Measurements from ENCODE around the gene PLA2G4A. TPM values are rescaled to one million over a fixed set of nuclear protein-coding genes. Genes with fewer than 3 reads are reported as not detected.

PLA2G4A gene
- total RNA-seq, 1 donor from 2014 or later, result 2.8 TPM

DNA sequence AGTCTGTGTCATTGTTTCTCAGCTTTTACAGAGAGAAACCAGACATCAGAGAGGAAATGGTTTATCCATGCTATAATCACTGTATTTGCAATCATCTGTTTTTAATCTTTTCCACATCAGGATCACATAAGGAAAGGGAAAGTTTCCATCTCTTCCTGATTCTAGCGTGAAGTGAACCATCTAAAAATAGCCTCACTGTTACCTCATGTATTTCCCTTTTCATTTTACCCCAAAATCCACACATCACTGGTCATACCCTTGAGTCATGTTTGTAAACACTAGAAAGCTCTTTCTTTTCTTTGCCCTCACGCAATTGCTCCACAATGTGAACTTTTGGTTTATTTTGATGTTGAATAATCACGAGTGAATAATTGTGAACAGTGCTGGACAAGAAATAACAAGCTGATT lies 146.0 kb downstream of the PLA2G4A start:
- Mint-ChIP-seq H3K9me3 (no peaks in the 10 kb centered on the region), H3K4me3 (no peak overlapping the region), H3K4me1 (ENCODE audit: unreplicated experiment) (peaks cover 20% of the 10 kb centered on the region), H3K27me3 (no peaks in the 10 kb centered on the region), H3K27ac (no peak overlapping the region), H3K36me3 (no peaks in the 10 kb centered on the region)
- DNase-seq (ENCODE audit: extremely low spot score, unreplicated experiment), result no peak
- TF ChIP-seq, protein P1, sequence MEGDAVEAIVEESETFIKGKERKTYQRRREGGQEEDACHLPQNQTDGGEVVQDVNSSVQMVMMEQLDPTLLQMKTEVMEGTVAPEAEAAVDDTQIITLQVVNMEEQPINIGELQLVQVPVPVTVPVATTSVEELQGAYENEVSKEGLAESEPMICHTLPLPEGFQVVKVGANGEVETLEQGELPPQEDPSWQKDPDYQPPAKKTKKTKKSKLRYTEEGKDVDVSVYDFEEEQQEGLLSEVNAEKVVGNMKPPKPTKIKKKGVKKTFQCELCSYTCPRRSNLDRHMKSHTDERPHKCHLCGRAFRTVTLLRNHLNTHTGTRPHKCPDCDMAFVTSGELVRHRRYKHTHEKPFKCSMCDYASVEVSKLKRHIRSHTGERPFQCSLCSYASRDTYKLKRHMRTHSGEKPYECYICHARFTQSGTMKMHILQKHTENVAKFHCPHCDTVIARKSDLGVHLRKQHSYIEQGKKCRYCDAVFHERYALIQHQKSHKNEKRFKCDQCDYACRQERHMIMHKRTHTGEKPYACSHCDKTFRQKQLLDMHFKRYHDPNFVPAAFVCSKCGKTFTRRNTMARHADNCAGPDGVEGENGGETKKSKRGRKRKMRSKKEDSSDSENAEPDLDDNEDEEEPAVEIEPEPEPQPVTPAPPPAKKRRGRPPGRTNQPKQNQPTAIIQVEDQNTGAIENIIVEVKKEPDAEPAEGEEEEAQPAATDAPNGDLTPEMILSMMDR (conservative IDR thresholded peaks at IDR 0.05), result no peak

DNA sequence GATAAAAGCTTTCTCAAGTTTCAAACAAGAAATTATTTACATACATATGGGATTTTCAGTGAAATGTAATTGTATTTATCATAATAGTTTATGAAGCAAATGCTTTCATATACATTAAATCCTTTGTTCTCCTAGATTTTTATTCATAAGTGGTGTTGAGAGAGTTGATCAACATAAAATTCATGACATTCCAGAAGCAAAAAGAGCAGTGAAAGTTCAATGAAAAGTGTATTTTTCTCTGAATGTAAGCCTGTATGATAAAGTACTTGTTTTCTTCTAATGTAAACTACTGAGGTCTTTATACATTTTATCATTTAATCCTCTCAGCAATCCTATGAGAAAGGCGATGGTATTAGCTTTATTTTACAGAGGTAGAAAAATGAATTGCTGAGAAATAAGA lies 146.5 kb downstream of the PLA2G4A start:
- H3K4me3 Mint-ChIP-seq, result no peak overlapping the region
- H3K9me3 Mint-ChIP-seq, result peaks cover 3% of the 10 kb centered on the region
- DNase-seq (ENCODE audit: extremely low spot score, unreplicated experiment), result no peak
- H3K27me3 Mint-ChIP-seq, result no peaks in the 10 kb centered on the region
- H3K27ac Mint-ChIP-seq, result no peak overlapping the region
- peaks cover 3% of the 10 kb centered on the region for H3K36me3 Mint-ChIP-seq
- TF ChIP-seq, protein P1 (conservative IDR thresholded peaks at IDR 0.05), result no peak
- H3K4me1 Mint-ChIP-seq (ENCODE audit: unreplicated experiment), result peaks cover 20% of the 10 kb centered on the region

DNA sequence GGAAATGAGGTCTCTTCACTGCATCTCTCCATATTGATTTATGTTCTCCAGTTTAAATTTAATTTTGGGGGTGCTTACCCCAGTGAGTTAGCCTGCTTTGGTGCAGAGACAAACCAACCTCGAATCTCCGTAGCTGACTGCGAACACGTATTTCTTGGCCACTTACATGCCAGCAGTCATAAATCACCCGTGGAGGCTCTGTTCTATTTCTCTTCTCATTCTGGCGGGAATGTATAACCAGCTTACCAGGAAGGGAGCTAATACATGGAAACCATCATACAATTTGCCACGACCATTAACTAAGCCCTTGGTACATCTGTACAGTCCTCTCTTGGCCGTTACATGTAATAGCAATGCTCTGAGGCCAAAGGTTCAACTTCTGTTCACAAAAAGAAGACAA lies 148.0 kb downstream of the PLA2G4A start:
- peaks cover 4% of the 10 kb centered on the region for H3K36me3 Mint-ChIP-seq
- H3K4me1 Mint-ChIP-seq (ENCODE audit: unreplicated experiment), result peaks cover 20% of the 10 kb centered on the region
- H3K4me3 Mint-ChIP-seq, result no peak overlapping the region
- H3K27me3 Mint-ChIP-seq, result no peaks in the 10 kb centered on the region
- TF ChIP-seq, protein P1 (conservative IDR thresholded peaks at IDR 0.05), result no peak
- DNase-seq (ENCODE audit: extremely low spot score, unreplicated experiment), result no peak
- H3K9me3 Mint-ChIP-seq, result peaks cover 4% of the 10 kb centered on the region
- H3K27ac Mint-ChIP-seq, result no peak overlapping the region

DNA sequence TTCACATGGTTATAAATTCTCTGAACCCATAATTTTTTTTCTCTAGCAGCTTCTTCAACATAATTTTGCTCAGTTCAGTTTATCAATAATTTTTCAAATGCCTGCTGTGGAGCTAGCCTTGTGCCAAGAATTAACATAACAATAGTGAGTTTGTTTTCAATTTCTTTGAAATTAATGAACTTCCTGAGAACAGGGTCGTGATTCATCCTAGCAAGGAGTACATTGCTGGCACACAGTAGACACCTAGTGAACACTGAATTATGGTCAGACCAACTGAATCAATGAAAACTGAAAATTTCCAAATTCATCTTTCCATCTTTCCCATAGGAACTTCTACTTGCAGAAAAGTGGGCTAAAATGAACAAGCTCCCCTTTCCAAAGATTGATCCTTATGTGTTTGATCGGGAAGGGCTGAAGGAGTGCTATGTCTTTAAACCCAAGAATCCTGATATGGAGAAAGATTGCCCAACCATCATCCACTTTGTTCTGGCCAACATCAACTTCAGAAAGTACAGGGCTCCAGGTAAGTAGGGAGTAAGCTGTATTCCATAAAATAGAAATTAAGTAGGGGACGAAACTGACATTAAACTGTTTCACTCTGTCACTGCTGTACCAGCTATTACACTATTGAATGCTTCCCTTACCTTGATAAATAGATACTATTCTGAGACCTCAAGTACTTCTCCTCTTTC lies 148.7 kb downstream of the PLA2G4A start:
- H3K36me3 Mint-ChIP-seq, result peaks cover 4% of the 10 kb centered on the region
- no peak overlapping the region for H3K4me3 Mint-ChIP-seq
- no peak overlapping the region for H3K27ac Mint-ChIP-seq
- no peaks in the 10 kb centered on the region for H3K27me3 Mint-ChIP-seq
- H3K9me3 Mint-ChIP-seq, result peaks cover 4% of the 10 kb centered on the region
- TF ChIP-seq, protein P1 (conservative IDR thresholded peaks at IDR 0.05), result no peak
- DNase-seq (ENCODE audit: extremely low spot score, unreplicated experiment), result no peak
- H3K4me1 Mint-ChIP-seq (ENCODE audit: unreplicated experiment), result peaks cover 20% of the 10 kb centered on the region

DNA sequence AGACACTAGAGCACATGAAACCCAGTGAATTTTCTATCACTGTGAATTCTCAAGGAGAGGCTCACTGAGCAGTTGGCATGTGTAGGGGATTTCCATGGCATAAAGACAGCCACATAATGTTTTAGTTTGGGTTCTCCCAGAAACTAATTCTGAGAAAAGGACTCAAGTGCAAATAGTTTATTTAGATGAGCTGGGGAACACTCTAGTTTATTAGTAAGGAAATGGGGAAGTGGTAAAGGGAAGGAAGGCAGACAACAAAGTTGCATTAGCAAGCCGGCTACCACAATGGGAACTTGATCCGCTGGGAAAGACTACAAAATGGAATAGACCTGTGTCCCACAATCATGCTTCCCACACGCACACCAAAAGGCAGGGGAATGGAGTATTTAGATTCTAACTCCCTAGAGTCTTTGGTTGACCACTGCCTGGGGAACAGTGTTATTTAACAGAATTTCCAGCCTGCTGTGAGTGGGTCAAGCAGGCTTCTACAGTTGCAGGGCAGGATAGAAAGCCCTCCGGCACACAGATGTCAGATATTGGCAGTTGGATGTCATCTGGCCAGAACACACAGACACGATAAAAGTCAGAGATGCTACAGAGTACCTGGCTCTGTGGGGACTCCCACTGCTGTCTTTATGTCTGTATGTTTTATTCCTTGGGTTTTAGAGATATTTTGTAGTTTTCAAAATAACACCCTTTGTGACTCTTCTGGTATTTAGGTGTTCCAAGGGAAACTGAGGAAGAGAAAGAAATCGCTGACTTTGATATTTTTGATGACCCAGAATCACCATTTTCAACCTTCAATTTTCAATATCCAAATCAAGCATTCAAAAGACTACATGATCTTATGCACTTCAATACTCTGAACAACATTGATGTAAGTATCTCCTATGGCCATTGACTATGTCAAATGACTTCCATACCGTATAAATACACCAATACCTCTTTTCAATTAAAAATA lies 150.1 kb downstream of the PLA2G4A start:
- no peaks in the 10 kb centered on the region for H3K27me3 Mint-ChIP-seq
- no peak overlapping the region for H3K27ac Mint-ChIP-seq

More for the DNA sequence above, 150.1 kb downstream of the PLA2G4A start:
- Mint-ChIP-seq H3K4me3 (no peak overlapping the region), H3K4me1 (ENCODE audit: unreplicated experiment) (peaks cover 20% of the 10 kb centered on the region), H3K9me3 (peaks cover 4% of the 10 kb centered on the region), H3K36me3 (peaks cover 4% of the 10 kb centered on the region)
- TF ChIP-seq, protein P1 (conservative IDR thresholded peaks at IDR 0.05), result no peak
- DNase-seq (ENCODE audit: extremely low spot score, unreplicated experiment), result no peak
